Activated CD4-positive, CD25-positive, alpha-beta regulatory T cell treated with anti-CD3 and anti-CD28 coated beads, Interleukin-2, amount 50 U/mL, for 72 hours (primary cell): ENCODE results near the gene SNRNP200.
"Not testable (repeated sequence)": the region's sequence is repeated elsewhere in the genome, so short reads cannot be mapped to it uniquely, and the experiment has no call there.

ENCODE experiments used
- DNase-seq: peaks from one replicate; pipeline ENCODE4 v3.0.0; 2021

The SNRNP200 gene

GRCh38 chr2:96273763-96274162 lies 31.6 kb downstream of the SNRNP200 start:
- DNase-seq: no peak

DNA sequence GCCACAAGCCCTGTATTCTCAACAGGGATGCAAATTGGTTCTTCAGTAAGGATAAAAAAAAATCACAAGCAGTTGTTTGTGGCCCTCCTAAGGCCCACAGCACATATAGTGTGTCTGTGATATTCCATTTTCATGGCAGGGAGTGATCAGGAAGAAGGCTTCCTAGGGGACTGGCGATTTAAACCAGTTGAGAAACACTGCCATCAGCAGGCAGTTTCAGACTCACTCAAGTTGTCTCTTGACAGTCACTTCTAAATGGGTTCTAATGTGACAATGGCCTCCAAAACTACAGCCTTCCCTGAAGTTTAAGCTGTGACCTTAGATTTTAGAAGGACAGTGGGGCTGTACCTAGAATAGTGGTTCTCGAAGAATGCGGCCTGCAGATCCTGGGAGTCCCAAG lies 33.4 kb downstream of the SNRNP200 start:
- no peak for DNase-seq

- DNase-seq: no peak
These were observed 38.0 kb downstream of the SNRNP200 start for GRCh38 chr2:96267159-96267971.

DNA sequence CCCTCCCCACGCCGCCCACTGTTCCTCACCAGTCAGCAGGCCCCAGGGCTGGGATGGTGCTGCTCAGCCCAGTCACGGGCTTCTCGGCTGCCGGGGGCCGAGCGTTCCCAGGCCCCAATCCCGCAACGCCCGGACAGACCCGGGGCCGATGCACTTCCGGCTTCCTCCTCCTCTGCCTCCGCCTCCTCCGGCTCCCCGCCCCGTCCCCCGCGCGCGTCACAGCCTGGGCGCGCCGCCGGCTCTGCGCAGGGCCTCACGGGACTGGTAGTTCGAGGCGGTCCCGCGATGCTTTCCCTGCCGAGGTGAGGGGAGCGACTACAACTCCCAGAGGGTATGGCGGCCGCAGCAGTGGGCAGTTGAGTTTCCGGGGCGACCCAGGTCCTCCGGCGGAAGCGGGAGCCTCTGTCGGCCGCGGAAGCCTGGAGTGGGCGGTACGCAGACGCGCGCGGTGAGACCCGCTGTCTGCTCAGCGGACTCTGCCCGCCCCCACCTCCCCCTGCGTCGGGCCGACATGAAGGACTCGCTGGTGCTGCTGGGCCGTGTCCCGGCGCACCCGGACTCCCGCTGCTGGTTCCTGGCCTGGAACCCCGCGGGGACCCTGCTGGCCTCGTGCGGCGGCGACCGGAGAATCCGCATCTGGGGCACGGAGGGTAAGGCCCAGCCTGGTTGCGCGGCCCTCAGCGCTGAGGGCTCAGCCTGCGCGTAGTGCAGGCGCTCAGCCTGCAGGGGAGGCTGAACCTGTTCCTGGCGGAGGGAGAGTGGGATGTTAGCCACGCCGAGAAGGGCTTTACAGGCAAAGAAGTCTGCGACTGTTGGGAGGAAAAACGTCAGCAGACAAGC lies 39.3 kb downstream of the SNRNP200 start, which contains the start of the genes CIAO1 and TMEM127:
Gene CIAO1, plus strand, starts transcription at position 386 of the 840 bp plus-strand sequence. Its CDS starts 126 bp downstream, at position 512.
Gene TMEM127, minus strand, starts transcription at position 158 of the 840 bp plus-strand sequence. CDS start 616 bp downstream, outside the sequence.
- peak; percentile 97 for DNase-seq

DNA sequence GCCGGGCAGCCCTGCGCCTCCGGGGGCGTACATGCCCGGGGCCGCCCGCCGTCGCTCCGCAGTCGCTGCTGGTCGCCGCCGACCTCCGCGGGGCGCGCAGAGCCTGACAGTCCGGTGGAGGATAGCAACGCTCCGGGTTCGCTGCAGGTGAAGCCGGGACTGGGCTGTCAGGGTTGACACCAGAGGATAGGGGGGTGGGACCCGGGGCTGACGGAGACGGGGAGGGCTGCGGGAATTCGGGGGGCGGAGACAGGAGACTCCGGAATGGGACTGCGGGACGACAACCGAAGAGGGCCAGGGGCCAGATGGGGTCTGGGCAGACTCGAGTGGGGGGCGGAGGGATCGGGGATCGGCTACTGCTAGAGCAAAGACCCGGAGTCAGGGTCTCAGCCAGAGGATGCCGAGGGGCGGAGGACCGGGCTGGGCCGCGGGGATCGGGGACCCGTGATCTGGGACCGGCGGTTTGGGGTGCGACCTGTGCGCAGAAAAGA lies 40.0 kb downstream of the SNRNP200 start:
- peak; percentile 43 for DNase-seq

GRCh38 chr2:96264656-96265348 lies 40.5 kb downstream of the SNRNP200 start:
- DNase-seq: peak; percentile 39

DNA sequence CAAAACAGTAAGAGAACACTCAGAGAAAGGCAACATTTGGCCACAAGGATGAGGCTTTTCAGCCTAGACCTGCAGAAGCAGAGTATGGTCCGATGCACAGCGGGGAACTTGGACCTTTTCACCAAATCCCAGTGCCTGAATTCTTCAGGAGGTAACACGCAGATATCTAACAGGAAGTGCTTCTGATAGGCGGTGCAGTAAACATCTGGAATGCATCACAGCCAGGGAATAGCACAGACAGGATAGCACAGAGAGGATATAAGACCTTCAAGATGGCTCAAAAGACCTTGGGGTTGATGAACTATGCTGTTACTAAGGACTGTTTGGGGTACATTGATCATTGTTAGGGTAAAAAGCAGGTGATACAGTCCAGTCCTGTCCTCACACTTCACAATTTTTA lies 41.3 kb downstream of the SNRNP200 start:
- DNase-seq: no peak

DNA sequence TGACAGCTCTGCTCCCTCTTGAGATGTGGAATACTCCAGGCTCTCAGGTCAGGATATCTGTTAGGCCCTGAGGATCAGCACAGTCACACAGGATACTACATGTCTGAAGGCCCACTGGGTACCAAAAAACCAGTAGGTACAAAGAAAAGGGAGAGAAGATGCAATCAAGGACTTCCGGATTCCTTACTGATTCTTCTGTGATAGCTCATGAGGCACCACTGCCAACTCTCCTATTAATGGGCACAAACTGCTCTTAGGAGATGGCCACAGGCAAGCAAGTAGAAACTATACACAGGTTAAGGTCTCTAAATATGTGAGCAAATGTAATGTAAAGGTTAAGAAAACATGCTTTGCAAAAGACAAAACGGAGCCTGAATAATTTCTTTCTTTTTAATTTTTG lies 43.0 kb downstream of the SNRNP200 start:
- DNase-seq: no peak

- DNase-seq: no peak
These were observed 43.9 kb downstream of the SNRNP200 start for GRCh38 chr2:96261328-96262003.

GRCh38 chr2:96260387-96261260 lies 44.7 kb downstream of the SNRNP200 start:
- no peak for DNase-seq

- DNase-seq: no peak
These were observed 45.8 kb downstream of the SNRNP200 start for GRCh38 chr2:96259497-96259921.

GRCh38 chr2:96258166-96259022 lies 47.0 kb downstream of the SNRNP200 start:
- no peak for DNase-seq

- not testable (repeated sequence) for DNase-seq
These were observed 47.6 kb downstream of the SNRNP200 start for GRCh38 chr2:96257744-96258143.

GRCh38 chr2:96256611-96257113 lies 48.7 kb downstream of the SNRNP200 start:
- no peak for DNase-seq

DNA sequence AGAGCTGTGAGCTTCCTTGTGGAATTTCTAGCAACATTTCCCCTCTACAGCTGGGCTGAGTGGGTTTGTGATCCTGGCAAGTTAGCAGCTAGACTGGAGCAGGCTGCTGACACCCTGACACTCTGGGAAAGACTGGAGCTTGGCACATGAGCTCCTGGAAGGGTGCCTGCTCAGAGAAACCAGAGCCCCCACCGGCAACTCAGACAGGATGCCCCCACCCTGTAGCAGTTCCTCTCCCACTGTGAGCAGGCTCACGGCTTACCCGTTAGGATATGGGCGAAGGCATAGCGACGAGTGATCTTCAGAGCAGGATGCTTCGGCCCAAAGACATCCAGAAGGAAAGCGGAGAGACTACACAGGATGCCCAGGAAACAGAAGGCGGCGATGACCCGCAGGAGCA lies 50.8 kb downstream of the SNRNP200 start:
- no peak for DNase-seq

- no peak for DNase-seq
These were observed 52.3 kb downstream of the SNRNP200 start for GRCh38 chr2:96253006-96253405.

GRCh38 chr2:96252526-96252925 lies 52.8 kb downstream of the SNRNP200 start:
- no peak for DNase-seq

DNA sequence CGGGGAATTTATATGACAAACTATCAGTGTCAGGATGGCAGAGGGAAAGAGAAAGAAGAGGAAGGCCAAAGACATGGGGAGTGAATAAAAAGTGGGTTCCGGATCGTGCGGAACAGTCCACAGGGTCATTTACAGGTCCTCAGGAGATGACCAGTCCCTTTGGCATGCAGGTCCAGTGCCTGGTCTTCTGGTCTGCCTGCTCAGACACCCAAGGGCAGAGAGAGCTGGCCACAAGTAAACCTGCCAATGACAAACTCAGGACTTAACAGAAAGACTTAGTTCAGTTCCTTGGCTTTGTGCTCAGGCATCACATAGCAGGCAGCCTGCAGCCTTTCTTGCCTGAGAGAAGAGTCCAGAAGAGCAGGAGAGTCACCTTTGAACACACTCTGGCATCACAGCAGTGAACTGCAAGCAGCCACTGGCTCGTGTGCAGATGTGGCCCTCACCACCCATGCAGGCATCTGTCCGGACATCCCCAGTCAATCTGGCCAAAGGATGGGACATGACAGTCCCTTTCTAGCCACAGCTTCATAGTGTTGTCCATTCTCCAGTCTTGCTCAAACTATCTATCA lies 53.5 kb downstream of the SNRNP200 start:
- DNase-seq: no peak

- DNase-seq: no peak
These were observed 55.2 kb downstream of the SNRNP200 start for GRCh38 chr2:96250188-96250587.

- no peak for DNase-seq
These were observed 55.7 kb downstream of the SNRNP200 start for GRCh38 chr2:96249654-96250053.
